Activated CD8-positive, alpha-beta memory T cell treated with anti-CD3 and anti-CD28 coated beads, Interleukin-2, amount 50 U/mL, for 1 hour (primary cell): Measurements from ENCODE around the gene ARHGAP21.

ENCODE experiments used
- DNase-seq: peaks from one replicate; pipeline ENCODE4 v3.0.0-alpha.2; 2020; ENCODE audit errors: extremely low read depth

ARHGAP21 gene

DNA sequence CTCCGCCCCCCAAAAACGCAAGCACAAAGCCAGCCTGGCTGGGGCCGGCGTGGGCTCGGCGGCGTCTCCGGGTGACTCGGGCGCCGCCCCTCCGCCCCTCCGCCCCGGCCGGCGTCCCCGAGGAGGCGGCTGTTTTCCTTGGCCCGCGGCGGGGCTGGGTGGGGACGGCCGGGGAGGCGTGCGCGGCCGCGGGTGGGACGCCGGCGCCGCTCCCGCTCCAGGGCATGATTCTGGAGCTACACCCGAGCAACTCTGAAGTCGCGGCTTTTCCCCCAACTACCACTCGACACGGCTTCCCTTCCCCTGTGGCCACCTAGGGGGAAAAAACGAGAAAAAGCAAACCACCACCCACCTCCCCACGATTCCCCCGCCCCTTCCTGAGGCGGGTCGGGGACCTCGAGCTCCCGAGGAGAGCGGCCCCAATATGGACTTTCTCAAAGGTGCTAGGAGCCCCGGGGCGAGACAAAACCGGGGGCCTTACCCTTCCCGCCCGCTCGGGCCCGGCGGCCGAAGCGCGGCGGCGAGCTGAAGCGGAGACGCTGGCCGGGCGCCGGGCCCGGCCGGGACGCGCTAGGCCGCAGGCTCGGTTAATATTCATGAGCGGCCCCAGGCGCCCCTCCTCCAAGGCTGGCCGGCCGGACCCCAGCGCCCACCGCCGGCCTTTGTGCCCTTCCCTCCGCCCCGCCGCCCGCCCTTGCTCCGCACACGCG lies 856 bp downstream of the ARHGAP21 start:
- no peak for DNase-seq

DNA sequence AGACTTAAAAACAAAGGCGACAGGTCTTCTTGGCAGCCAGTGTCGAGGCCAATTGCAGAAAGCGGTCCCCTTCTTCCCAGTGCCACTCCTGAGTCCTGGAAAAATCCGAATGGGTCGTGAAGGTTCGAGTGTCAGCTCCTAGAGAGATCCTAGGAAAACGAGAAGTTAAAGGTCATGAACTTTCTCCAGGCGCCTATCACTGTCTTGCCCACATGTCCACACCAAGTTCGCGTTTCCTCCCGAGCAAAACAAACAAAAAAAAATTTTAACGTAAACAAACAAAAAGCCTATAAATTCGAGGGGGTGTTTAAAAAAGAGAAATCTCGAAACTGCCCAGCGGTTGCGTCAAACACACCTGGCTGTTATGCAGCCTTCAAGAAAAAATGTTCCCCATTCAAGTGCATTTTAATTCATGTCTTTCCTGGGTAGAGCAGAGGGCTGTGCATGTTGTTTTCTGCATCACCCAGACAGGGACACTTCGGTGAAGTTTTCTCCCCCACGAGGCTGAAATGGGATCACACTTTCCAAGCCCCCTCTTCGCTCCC lies 1.5 kb downstream of the ARHGAP21 start:
- DNase-seq, result no peak

DNA sequence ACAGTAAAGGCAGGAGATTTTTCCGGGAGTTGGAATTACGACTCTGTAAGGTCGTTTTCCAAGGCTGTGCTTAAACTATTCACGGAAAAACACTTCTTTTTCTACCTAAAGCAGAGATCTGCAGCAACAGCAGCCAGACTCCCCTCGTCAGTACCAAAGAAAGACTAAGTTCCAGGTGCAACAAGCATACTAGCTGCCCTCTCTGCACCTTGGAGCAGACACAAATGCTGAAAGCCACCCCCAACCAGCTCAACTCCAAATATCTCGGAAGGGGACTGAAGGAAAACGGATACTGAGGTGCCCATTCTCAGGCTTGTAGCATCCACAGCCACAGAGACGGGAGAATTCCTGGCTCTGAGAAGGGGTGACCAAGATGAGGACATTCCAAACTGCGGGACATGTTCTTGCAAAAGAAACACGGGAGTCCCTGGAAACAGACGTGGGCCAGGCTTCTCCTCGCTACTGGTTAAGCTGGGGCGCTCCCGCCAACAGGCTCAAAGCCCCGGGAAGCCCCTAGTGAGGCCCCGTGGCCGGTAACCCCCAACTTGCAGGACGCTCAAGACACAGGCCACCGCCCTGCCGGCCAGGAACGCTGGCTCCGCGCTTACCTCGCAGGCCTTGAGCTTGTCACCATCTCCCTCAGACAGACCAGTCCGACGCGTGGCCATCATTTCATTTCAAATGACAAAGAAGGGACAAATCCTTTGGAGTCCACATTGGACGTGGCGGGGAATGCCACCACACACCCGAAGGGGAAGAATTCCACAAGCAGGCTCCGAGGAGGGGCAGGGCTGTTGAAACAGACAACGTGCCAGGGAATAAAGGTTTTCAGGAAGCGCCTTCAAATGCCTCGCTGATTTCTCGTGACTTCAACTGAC lies 2.2 kb downstream of the ARHGAP21 start:
- DNase-seq, result no peak

DNA sequence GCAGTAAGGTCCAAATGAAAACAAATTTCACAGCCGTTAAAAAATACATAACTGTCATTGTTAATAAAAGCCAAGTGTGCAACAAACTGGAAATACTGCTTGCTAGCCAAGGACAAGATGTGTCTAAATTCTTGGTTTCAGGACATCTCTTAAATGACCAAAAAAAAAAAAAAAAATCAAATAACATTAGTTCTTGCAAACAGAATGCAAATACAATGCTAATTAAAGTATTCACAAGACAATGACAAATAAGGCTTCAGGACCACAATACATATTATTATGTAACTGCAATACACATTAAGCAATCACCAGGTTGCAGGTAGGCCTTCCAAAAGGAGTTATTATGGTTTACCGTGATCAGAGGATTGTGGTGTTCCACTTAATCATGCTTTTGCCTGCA lies 3.6 kb downstream of the ARHGAP21 start:
- no peak for DNase-seq

DNA sequence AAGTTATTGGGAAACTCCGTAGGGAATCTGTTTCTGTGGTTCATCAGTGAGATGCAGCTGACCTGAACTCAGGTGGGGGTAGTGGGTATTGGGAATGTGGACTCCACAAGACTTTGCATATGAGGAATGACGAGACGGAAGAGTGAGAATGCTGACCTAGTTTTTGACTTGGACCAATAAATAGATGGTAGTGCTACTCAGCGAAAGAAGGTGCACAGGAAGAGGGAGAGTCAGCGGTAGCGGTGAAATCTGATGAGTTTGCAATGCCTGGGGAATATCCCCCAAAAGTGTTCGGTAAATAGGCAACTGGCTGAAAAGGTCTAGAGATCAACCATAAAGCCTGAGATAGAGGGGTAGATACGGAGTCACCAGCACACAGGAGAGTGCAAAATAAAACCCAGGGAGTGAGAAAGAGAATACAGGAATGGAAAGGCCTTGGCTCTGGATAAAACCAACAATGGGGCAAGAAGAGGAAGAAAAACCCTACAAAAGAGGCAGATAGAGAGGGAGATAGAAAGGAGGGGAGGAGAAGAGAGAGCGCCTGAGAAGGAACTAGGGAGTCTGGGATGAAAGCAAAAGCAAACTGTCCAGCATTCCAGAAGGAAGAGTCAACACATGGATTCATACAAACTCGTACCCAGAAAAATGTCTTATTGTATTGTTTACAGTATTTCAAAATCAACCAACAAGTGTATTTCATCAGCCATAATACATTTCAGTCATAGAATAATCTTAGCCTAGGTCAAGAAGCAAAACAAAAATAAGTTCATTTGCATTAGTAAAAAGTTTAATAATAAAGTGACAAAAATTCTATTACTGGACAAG lies 5.4 kb downstream of the ARHGAP21 start:
- DNase-seq, result no peak

DNA sequence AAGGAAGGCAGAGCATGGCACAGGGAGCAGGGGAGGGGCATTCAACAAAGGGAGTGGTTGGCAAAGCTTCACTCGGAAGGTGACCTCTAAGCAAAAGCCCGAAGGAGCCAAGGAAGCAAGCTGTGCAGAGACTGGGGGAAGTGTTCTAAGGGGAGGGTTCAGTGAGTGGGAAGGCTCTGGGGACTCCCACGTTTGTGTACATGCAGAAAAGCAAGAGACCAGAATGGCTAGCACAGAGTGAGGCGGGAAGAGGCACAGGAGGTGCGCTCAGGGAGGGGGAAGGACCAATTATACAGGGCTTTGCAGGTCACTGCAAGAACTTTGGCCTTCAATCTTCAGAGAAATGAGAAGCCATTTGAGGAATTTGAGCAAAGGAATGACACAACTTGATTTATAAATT lies 7.4 kb downstream of the ARHGAP21 start:
- no peak for DNase-seq

DNA sequence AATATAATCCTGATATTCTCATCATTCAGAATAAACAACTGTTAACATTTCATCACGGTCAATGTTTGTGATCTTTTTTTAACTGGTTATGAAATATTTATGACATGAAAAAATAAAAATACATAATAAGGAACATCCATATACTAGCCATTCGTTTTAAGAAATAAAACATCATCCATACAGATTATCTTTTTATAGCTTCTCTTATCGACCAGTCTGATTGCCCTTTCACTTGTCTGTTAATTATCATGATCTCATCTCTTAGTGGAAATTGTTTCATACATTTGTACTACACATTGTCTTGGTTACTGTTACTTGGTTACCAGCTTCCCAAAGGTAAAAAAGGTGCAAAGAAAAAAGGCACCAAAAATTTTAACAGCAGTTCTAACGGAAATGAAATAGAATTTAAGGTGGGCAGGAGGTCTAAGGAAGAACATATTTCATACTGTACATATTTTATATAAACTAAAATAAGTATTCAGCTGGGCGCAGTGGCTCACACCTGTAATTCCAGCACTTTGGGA lies 8.4 kb downstream of the ARHGAP21 start:
- no peak for DNase-seq

DNA sequence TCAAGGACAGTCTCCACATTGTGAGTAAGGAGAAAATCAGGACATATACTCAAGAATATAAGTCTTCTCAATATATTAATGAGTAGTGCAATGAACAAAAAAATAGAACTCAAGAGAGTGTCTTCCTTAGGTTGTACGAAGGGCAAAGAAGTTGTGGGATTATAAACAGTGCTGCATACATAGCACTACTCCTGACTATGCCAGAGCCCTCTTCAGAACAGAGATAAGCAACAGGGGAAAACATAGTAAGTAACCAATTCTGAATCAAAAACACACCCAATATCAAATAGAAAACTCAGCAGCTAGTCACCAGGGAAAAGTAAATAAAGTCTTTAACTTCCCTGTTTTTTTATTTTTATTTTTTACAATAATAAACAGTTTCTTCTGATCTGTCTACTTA lies 10.6 kb downstream of the ARHGAP21 start:
- no peak for DNase-seq

DNA sequence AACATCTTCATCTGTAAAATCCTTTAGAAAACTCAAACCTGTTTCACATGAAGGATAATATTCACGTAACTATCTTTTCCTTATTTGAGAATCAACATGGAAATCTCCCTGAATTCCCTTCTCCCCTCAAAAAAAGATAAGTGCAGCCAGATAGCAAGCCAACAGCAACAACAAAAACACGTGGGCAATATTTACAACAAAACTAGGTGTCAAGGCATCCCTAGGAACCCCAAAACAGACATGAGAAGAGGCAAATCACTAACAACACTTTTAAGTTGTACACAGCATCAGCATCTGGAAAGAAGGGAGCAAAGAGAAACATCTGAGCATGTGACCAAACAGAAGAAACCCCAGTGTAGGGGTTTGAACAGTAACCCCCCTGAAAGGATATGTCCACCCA lies 12.2 kb downstream of the ARHGAP21 start:
- no peak for DNase-seq

DNA sequence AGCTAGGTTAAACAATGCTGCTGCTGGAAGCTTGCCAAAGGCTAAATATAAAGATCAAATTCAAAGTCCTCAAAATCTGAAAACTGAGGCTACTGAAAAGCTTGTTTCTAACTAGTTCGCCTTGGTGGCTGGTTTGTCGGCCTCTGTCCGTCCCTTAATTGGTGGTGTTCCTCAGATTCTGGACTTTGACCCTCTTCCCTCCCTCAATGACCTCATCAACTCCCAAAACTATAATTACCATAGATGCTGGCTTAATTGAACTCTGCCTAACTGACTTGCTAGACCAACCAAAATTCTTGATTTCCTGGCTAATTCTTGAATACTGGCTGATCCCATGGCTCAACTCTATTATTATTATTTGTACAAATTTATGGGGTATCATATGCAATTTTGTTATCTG lies 15.6 kb downstream of the ARHGAP21 start:
- DNase-seq, result no peak

DNA sequence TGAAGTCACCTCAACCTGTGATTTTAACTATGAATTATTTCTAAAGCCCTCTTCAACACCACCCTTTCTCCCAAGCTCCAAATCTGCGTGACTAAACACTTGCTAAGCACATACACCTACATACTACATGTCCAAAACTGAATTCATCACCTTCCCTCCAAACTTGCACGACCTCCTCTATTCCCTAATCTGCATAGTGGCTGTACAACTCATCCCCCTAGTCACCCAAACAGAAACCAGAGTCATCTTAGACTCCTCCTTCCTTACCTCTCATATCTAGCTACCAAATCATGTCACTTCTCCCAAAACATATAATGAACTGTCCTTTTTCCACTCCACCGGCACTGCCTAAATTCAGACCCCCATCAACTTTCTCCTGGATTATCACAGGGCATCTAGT lies 16.2 kb downstream of the ARHGAP21 start:
- no peak for DNase-seq

DNA sequence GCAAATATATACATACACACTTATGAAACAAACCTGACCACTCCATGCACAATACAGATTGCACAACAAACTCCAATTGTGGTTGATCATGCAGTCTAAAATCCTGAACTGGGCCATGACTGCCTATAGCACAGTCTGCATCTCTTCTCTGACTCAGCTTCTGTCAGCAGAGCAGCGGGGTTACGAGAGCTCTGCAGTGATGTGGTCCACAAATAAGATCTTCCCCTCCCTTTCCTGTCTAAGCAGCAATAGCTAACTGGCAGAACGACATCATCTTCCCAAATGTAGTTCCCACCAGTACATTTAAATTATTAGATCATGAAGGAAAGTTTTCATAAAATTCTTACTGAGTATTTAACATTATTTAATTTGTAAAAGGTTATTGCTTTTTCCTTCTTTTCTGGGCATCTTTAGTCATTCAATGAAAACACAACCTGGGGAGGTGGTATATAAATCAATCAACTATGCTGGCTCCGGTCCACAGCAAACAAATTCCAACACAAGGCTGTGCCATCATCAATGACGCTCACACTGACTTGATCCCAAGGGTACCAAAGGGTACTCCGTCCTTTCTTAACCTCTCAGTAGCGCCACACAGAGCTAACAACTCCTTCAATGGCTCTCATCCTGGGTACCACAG lies 17.1 kb downstream of the ARHGAP21 start:
- DNase-seq, result no peak

DNA sequence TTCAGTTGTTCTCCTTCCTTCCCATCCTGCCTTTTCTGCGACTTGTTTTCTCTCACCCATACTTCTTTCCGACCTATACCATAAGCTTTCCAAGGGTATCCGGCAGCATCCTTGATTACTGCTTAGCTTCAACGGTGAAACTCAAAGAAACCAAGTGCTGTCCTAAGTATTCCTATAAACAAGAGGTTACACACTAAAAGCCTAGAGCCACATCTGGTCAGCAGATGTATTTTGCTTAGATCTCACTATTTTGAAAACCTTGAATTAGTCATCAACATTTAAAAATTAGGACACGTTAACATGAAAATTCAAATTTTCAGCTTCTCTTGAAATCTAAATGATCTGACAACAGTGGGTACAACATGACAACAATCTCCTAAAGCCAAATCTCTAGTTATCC lies 20.0 kb downstream of the ARHGAP21 start:
- DNase-seq, result no peak

DNA sequence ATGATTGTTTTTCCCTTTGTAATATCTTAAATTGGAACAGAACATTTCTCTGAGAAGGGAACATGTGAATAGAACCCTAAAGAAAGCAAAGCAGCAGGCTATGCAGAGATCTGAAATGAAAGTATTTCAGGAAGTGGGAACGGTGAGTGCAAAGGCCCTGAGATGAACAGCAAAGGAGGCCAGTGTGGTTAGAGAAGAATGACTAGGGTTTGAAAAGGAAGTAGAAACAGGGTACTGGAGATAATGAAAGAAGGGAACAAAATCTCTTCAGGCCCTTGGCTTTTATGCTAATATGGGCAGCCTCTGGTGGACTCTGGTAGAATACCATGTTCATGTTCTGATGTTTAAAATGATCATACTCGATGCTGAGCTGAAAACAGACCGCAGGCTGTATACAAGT lies 22.2 kb downstream of the ARHGAP21 start:
- DNase-seq, result no peak

DNA sequence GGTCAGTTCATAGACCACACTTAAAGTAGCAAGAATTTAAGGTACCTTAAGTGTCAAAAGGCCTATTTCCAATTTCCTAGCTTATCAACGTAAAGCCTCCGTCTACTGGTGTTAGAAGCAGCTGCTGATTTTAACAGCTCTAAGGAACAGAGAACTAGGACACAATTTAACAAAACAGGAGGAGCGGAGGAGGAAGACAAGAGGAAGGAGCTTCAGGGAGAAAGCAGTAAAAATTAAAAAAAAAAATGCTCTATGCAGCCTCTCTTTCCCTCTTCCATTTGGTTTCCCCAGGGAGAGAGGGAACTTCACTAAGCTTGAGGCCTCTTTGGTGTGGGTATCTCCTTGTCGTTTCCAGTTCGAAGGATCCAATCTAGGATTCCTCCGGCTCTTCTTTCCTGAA lies 22.7 kb downstream of the ARHGAP21 start:
- no peak for DNase-seq

DNA sequence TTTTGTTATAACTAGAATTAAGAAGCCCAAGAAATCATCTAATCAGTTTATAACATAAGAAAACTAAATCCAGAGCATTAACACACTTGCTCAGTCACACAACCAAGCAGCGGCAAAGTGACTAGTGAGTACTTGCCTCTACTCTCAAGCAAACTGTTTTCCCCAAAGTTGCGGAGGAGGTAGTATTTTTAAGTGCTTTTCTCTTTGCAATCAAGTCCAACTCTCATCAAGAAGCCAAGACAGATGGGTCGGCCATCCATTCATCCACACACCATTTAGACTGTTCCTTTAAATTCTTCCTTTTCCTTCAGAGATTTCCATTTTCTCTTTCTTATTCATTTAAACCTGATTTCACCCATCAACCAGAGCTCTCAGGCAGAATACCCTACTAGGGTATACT lies 25.4 kb downstream of the ARHGAP21 start:
- DNase-seq, result no peak

DNA sequence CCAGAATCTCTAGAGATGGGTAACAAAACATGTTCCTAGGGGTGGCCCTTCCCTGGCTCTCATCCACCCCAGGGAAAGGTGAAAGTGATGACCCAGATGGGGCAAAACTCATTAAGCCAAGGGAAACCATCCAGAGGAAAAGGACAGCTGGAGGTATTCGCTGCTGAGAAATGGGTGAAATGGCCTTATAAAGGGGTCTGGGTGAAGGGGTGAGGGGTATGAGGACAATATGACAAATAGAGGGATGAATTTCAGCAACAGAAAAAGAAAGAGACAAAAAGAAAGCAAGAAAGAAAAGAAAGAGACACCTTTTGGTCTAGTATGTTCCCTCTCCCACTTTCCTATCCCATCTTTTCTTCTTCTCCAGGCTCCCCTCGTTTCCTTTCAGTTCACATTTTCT lies 26.6 kb downstream of the ARHGAP21 start:
- DNase-seq, result no peak

DNA sequence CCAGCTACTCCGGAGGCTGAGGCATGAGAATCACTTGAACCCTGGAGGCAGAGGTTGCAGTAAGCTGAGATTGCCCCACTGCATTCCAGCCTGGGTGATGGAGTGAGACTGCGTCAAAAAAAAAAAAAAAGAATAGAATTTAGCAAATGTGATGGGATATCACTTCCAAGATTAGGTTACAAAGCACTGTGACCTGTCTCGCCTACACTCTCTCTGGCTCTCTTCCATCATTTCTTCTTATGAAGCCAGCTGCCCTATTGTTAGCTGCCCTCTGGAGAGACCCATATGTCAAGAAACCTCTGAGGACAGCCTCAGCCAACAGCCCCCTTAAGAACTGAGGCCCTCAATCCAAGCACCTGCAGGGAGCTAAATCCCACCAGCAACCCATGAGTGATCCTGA lies 28.2 kb downstream of the ARHGAP21 start:
- DNase-seq, result no peak

DNA sequence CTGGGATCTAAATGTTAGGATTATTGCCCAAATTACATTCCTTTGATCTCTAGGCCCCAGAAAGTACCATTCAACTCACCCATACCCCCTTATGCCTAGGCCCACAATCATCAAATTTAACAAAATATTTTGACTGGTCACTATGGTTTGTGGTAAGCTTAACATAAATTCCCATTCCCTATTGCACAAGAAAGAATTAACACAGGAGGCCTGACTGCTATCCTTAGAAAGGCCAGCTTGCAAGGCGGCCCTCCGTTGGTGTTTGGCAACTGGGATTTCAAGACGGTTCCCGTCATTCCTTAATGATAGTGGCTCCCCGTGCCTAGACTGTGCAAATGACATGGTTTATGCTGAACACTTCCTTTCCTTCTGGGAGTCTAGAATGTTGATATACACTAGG lies 29.6 kb downstream of the ARHGAP21 start:
- DNase-seq, result no peak

DNA sequence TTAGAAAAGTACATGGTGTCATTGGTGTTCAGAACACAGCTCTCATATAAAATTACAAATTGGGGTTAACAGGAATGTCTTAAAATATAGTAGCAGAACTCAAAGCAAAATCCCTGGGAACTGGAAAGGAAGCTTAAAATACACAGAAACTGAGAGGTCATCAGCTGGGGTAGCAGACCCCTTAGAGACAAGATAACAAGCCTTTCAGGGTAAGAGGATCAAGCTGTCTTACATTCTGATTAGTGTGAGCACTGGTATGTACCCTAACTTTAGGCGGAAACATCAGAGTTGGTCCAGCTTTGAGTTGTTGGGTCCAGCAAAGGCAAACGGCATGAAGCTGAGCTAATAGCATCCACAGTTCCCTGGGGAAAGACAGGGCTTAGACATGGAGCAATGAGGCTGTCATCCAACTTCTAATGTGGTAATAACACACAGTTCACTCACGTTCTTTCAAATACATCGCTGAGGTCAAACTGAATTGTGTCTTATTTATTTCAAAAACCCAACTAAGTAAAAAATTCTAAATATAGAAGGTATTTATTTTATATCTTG lies 32.6 kb downstream of the ARHGAP21 start:
- DNase-seq, result no peak

DNA sequence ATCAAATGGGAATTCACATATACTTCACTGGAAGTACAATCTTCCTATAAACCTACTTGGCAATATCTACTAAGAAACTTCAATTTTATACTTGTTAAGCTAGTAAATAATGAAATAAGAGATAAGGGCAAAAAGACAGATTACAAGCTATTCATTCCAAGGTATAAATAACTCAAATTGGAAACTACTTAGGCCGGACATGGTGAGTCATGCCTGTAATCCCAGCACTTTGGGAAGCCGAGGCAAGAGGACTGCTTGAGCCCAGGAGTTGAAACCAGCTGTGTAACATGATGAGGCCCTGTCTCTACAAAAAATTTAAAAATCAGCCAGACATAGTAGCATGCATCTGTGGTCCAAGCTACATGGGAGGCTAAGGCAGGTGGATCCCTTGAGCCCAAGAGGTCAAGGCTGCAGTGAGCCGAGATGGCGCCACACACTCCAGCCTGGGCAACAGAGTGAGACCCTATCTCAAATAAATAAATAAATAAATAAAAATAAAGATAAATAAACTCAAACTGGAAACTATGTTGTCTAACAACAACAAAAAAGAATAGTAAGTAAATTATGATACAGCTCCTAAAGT lies 37.6 kb downstream of the ARHGAP21 start:
- DNase-seq, result no peak
